ENCODE results near the gene EDNRB. TPM values are rescaled to one million over a fixed set of nuclear protein-coding genes. Genes with fewer than 3 reads are reported as not detected.

EDNRB gene
- total and polyA plus RNA-seq, 9 donors: 3.1 to 14.8 (median 7.4) TPM

DNA sequence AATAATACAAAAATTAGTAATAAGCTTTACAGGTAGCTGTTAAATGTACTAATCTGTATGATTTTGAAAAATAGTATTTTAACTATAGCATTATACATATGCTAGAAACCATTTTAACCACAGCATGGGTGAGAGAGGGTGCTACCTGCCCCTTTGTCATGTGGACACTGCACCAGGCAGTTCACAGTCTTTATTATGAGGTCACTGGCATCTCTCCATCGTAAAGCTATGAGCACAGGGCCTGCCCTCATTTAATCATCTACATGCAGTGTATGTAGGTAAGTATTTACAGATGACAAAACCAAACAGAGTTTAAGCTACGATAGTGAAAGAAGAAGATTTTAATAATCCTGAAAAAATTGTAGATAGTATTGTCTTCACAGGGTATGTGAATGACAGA is 21.7 kb downstream of the EDNRB start:
- no peaks in the 10 kb centered on the region for H3K9me3 ChIP-seq
- H3K4me3 ChIP-seq: no peak overlapping the region
- H3K36me3 ChIP-seq: no peaks in the 10 kb centered on the region
- no peaks in the 10 kb centered on the region for H3K27me3 ChIP-seq
- H3K4me1 ChIP-seq (ENCODE audit: insufficient read depth): peaks cover 2% of the 10 kb centered on the region
- DNase-seq: no peak
- intact Hi-C loops (cut with DNase I): no loop called here
- no peak overlapping the region for H3K27ac ChIP-seq
- 84 to 86% (median 85%) methylated on average over 2 of the region's 2 CpGs for WGBS, 3 donors
- no peak for TF ChIP-seq CTCF (IDR thresholded peaks at IDR 0.05)

DNA sequence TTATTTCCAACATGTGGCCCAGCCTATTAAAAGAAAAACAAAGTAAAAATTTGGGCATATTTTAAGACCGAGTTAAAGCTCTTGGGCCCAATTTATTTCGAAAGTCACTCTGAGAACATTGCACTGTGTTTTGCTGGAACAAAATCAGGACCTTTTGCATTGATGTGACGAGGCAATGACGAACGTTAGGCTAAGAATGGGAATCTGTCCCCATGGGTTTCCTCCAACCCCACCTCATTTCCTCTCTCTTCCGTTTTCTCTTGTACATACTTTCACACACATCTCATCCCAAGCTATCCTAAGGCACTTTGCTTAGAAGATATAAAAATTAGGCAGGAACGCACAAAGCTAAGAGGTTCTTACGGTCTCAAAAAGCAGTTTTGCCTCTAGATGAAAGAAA is 22.1 kb downstream of the EDNRB start:
- Histone ChIP-seq H3K36me3 (no peaks in the 10 kb centered on the region), H3K27me3 (no peaks in the 10 kb centered on the region), H3K4me3 (no peak overlapping the region), H3K27ac (no peak overlapping the region), H3K9me3 (no peaks in the 10 kb centered on the region), H3K4me1 (ENCODE audit: insufficient read depth) (peaks cover 2% of the 10 kb centered on the region)
- intact Hi-C loops (cut with DNase I): no loop called here
- no peak for TF ChIP-seq CTCF (IDR thresholded peaks at IDR 0.05)
- TF ChIP-seq EP300 (IDR thresholded peaks at IDR 0.05): peak; percentile 69
- WGBS, 3 donors: 74 to 87% (median 85%) methylated on average over 8 of the region's 8 CpGs
- peak in 1 of 5 donors; percentile 24 for DNase-seq

DNA sequence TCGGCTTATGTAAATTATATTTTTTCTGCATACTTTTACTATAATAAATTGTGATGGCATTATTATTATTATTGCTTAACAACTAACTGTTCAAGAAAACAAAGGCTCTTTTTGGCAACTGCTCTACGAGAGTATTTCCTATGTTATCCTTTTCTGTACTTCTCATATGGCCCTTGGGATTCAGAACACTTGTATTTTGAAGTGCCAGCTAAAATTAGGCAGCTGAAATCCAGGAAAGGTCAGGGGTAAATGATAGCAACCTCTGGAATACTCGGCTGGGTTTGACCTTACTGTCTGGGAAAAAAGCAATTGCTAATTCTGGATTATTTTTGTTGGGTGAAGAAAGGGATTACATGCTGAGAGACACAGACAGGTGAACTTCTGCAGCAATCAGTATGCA is 23.9 kb downstream of the EDNRB start:
- peaks cover 2% of the 10 kb centered on the region for H3K4me1 ChIP-seq (ENCODE audit: insufficient read depth)
- 18 to 34% (median 29%) methylated on average over 3 of the region's 3 CpGs for WGBS, 3 donors
- no peaks in the 10 kb centered on the region for H3K27me3 ChIP-seq
- TF ChIP-seq EP300 (IDR thresholded peaks at IDR 0.05) (no peak), POLR2A (IDR thresholded peaks at IDR 0.05) (no peak), CTCF (IDR thresholded peaks at IDR 0.05) (no peak)
- no peak overlapping the region for H3K27ac ChIP-seq
- no peaks in the 10 kb centered on the region for H3K36me3 ChIP-seq
- no peak for DNase-seq
- intact Hi-C loops (cut with DNase I): no loop called here
- no peak overlapping the region for H3K4me3 ChIP-seq
- H3K9me3 ChIP-seq: no peaks in the 10 kb centered on the region

DNA sequence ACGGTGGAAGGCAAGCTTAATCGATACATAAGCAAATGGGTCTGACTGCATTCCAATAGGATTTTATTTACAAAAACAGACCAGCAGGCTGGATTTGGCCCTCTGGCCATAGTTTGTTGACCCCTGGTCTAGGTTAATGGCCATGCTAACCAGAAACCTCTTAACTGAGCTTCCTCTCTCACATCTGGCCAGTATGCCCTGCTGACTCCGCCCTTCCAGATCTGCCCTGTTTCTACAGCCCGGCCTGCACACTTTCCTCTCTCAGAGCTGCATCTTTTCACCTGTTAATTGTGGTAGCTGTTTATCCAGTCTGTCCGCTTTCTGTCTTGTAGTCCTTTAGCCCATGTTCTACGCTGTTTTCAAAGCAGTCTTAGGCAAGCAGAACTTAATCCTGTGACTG is 25.6 kb downstream of the EDNRB start:
- TF ChIP-seq POLR2A (IDR thresholded peaks at IDR 0.05) (no peak), EP300 (IDR thresholded peaks at IDR 0.05) (no peak), CTCF (IDR thresholded peaks at IDR 0.05) (no peak)
- no peaks in the 10 kb centered on the region for H3K36me3 ChIP-seq
- no peak overlapping the region for H3K27ac ChIP-seq
- H3K4me3 ChIP-seq: no peak overlapping the region
- H3K4me1 ChIP-seq (ENCODE audit: insufficient read depth): peaks cover 2% of the 10 kb centered on the region
- H3K27me3 ChIP-seq: no peaks in the 10 kb centered on the region
- H3K9me3 ChIP-seq: no peaks in the 10 kb centered on the region
- no peak for DNase-seq
- intact Hi-C loops (cut with DNase I): no loop called here
- 94 to 97% (median 95%) methylated on average over 6 of the region's 6 CpGs for WGBS, 3 donors

DNA sequence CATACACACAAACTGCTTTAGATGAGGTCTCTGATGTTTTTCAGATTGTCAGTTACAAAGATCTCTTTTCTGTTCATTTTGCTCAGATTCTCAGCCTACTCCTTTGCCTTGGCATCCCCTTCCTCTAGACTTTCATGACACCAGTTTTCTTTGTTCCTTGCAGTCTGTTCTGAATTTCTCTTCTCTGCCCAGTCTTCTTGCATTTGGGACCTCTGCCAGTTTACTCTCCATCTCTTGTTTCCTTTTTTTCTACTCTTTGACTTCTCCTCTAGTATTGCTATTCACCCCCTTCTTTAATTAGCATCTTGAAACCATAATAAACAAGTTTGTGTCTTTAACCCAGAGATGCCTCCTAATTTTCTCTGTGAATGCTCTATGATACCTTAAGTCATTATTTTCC is 26.1 kb downstream of the EDNRB start:
- Histone ChIP-seq H3K27ac (no peak overlapping the region), H3K4me3 (no peak overlapping the region), H3K9me3 (no peaks in the 10 kb centered on the region), H3K4me1 (ENCODE audit: insufficient read depth) (peaks cover 2% of the 10 kb centered on the region), H3K27me3 (no peaks in the 10 kb centered on the region), H3K36me3 (no peaks in the 10 kb centered on the region)
- no peak for TF ChIP-seq POLR2A (IDR thresholded peaks at IDR 0.05)
- no peak for TF ChIP-seq EP300 (IDR thresholded peaks at IDR 0.05)
- no peak for TF ChIP-seq CTCF (IDR thresholded peaks at IDR 0.05)
- no peak for DNase-seq
- intact Hi-C loops (cut with DNase I): no loop called here
